GM12874 (cell line): Measurements from ENCODE around the gene MAPRE3.

Source experiments
- CTCF ChIP-seq: IDR thresholded peaks from 2 replicates; pipeline ENCODE4 v1.5.1; 2011; ENCODE audit warnings: low read depth, mild to moderate bottlenecking, control low read depth, low read length, moderate library complexity; ENCODE audit not compliant: insufficient read depth

Gene MAPRE3

GRCh38 chr2:27069436-27069835, 99.0 kb downstream of the MAPRE3 start:
- no peak for TF ChIP-seq CTCF

GRCh38 chr2:27069961-27070618, 99.7 kb downstream of the MAPRE3 start:
- TF ChIP-seq CTCF, result no peak

- TF ChIP-seq CTCF, result no peak
Measured at GRCh38 chr2:27070653-27071276, 100.3 kb downstream of the MAPRE3 start.

GRCh38 chr2:27071277-27071989, 101.0 kb downstream of the MAPRE3 start, which contains the start of gene OST4:
Gene OST4 (minus strand): TSS chr2:27071654.
- no peak for TF ChIP-seq CTCF

GRCh38 chr2:27071990-27072830, 101.8 kb downstream of the MAPRE3 start:
- TF ChIP-seq CTCF, result no peak

- TF ChIP-seq CTCF, result no peak
Measured at GRCh38 chr2:27072920-27073319, 102.5 kb downstream of the MAPRE3 start.

GRCh38 chr2:27073782-27074181, 103.3 kb downstream of the MAPRE3 start:
- no peak for TF ChIP-seq CTCF
